ENCODE measurements around the gene TMEM184B.

- TF ChIP-seq CTCF (IDR thresholded peaks at IDR 0.05; ENCODE audit: insufficient read depth, low read length, poor library complexity, severe bottlenecking) (no peak), EZH2phosphoT487 (conservative IDR thresholded peaks at IDR 0.05; ENCODE audit: low read length) (no peak)
Observed at GRCh38 chr22:38303974-38304373, 31.2 kb upstream of the TMEM184B start.

Data from SU-DHL-6 (cell line).